HG03354 (cell line): ENCODE results near the gene AMIGO1.
A peak's percentile ranks its signal among the peaks of the same experiment; 100 is the strongest.

Source experiments
- ATAC-seq: cut with Tn5 transposase; IDR thresholded peaks from one replicate; pipeline ENCODE4 v1.9.1; 2021; ENCODE audit warnings: mild to moderate bottlenecking; ENCODE audit not compliant: unreplicated experiment, poor library complexity, severe bottlenecking

AMIGO1 gene

DNA sequence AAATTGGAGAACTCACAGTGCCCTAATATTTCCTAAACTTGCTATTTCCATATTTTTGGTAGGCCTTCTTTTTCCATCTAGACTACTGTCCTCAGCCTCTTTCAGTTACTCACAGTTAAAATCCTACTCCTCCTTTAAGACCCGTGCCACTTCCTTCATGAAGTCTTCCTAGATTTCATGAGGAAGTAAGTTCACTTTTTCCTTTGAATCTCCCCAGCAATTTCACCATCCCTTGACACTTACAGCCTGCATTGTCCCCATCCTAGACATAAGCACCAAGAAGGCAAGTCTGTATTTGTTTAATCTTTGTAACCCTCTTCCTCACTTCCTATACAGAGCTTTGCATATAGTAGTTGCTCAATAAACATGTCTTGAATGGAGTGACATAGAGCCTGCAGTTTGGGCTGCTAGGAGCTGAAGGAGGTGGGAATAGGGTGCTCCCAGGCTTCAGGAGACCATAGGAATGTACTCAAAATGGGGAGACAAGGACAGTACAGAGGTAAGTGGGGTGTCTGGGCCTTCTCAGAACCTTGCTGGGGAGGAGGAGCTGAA, 24.9 kb upstream of the AMIGO1 start:
- ATAC-seq = no peak

DNA sequence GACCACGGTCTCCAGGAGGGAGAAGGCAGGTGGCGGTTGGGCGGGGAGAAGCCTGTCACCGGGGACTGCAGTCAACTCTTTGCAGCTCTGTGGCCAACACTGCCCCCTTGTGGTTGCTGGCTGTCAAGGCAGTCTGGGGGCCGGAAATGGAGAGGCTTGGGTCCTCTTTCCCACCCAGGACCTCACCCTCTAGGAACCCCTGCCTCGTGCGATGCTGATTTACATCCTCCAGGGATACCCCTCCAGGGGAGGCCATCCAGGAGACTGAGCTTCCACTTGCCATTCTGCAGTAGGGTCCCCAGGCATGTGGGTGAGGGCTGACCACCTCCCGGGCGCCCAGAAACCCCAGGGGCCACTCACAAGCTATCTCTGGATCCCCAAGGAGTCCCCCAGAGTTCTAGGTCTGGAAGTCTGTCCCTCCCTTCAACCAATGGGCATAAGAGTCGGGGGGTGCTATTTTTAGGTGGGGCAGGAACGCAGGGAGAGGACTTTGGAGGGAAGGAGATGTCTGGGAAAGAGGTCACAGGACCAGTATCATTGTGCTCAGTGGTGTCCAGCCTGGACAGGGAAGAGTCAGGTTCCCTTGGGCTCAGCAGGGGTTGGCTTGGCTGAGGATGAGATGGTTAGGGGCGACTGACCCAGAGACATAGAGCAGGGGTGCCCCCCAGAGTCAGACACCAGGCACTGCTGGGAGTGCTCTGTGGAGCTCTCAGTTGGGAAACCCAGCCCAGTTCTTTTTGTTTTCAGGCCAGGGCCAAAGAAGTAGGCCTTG, 23.0 kb upstream of the AMIGO1 start:
- ATAC-seq = peak; percentile 76

DNA sequence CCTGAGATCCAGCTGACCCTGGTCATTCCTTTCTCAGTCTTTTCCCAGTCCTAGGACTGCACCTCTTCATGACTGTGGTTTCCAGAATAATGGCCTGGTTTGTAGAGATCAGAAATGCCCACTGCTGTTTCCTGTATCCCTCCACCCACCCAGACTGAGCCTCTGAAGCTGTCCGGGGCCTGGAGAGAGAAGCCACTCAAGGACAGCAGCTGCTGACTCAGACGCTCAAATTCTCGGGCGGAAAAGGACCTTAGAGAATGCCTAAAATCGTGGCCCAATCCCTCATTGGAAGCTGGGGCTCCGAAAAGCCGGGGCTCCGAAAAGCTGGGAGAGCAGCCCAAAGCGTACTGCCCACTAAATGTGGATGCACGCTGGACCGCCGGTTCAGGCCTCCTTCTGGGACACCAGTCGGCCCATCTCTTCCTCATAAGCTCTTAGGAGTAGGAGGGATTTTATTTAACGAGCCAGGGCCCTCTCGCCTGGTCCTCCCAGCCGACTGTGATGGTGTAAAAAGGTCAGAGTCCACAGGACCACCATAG, 22.4 kb upstream of the AMIGO1 start:
- ATAC-seq = no peak

DNA sequence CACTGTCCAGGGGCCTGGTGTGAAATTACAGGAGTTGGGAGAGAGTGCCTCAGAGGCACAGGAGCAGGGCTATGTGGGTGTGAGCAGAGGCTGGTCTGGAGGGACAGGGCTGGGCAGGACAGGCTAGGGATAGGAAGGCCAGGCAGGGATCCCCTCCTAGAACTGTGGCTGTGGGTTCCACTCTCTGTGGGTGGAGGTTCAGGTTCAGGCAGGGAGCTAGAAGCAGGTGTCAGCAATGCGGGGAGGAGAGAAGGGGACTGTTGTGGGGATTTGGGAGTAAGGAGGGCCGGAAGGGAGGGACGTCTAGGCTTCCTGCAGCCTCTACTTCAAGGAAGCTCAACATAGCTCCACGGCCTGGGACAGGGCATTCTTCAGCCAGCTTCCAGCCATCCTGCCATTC, 21.9 kb upstream of the AMIGO1 start:
- no peak for ATAC-seq

DNA sequence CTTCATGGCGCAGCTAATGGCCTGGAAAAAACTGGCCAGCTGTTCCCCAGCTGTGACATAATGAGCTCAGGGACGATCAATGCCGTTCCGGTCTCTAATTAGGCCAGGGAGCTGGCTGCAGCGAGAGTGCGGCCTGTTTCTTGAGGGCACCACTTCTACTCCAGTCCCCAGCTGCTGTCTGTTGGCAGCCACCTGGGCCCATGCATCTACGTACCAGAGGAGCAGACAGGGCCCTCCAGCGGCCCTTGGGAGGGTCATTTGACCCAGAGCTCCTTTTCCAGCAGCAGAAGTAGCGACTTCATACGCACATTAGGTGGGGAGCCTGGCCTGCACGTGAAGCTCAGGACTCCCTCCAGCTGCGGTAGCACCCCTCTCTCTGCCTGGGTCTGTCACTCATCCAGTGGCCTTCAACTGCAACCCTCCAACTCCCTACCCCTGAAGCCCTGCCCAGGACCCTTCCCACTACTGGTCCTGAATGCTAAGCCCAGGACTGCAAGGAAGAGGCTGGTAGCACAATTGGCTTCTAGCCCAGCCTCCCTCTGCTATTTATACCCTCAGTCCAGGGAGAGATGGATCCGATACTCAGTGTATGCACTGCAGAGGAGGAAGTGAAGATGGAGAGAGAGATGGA, 21.0 kb upstream of the AMIGO1 start:
- ATAC-seq = no peak

DNA sequence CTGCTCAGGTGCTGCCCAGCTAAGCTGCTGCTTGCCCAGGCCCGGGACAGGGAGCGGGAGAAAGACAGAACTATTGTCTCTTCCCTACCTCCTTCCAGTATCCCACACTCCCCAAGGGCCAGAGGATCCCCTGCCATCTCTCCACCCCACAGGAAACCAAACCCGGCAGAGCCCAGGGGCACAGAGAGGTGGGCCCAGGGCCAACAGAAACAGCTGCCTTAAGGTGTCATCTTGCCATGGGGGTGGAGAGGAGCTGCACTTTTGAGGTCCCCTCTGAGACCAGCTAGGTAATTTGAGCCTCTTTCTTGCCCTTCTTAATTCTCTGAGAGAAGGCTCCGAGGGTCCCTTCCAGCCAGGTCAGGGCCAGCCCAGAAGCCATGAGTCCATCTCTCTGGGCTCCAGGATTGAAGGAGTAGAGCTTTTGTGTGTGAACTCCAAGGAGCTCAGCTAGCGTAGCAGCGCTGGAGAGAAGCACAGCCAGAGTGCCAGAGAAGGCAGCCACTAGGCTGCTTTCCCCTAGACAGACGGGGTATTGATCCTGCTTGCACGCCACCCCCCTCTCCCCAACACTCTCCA, 20.4 kb upstream of the AMIGO1 start:
- no peak for ATAC-seq

DNA sequence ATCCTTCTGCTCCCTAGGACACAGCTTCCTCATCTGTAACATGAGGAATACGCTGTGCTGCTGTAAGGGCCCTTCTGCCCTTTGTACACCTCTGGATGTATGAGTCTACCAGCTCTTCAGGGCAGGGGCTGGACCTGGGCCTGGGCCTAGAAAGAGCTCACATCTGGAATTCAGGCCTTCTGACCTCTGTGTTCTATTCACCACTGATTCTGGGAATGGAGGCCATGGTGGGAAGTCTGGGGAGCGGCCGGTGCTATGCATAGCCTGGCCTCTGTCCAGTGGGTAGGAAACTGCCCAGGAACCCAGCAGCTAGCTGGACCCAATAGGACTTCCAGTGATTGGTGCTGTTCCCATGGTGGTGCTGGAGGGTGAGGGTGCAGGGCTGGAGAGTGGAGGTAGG, 19.2 kb upstream of the AMIGO1 start:
- ATAC-seq = no peak

DNA sequence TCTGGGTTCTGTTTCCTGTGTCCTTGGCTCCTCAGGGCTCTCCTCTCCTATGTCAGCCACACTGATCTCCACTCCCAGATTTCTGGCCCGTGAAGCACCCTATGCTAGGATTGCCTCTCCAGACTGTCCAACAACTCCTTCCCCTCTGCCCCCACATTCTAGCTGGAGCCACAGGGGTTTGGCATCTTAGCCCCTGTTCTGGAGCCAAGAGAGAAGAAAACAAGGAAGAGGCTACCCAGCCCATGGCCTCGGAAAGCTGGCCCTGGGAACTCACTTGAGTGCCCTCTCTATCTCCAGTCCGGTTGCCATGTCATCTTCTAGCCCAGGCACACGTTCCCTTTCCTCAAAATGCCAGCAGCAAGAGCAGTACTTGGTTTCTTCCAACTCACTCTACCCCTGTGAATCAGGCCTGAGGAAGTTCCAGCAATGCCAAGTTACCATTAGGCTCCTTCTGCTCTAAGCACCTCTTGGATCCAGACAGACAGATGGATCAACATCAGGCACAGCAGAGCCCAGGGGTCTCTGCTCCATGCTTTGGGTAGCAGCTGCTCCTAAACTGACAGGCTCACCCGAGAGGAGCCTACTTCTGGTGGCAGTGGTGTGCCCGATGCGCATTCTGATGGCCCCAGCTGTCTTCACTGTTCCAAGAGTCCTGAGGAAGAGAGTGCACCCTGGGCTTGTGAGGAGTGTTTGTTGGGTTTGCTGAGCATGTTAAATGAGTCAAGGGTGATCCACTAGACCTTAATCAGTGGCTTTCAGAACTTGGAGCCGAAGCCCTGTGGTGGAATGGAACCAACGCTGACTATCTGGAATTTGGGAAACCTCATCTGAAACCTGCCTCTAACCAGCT, 18.5 kb upstream of the AMIGO1 start:
- no peak for ATAC-seq

DNA sequence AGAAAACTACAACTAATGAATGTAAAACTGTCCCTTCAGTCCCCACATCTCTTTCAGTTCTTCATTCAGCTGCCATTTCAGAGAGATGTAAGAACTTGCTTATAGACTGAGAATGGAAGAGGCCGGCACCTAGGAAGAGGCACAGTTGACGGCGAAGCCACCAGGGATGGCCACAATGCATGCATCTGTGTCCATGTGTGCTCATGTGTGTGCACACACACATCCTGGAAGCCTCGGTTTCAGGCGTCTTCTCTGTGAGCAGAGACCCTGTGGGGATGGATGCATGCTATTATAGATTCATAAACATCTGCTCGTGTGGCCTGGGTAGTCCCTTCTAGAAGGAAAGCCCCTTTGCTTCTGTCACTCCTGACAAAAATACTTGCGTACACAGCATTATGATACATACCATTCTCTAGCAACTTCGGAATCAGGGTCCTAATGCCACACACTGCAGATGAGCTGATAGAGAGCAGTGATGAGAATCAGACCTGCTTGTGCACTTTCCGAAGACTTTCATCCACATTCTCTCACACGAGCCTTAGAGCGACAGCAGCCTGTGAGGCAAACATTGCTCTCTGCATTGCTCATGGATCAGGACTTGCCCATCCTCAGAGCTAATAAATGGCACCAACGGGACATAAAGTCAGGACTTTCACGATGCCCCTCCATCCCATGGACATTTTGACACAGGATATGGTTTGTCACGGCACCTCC, 17.7 kb upstream of the AMIGO1 start:
- no peak for ATAC-seq

DNA sequence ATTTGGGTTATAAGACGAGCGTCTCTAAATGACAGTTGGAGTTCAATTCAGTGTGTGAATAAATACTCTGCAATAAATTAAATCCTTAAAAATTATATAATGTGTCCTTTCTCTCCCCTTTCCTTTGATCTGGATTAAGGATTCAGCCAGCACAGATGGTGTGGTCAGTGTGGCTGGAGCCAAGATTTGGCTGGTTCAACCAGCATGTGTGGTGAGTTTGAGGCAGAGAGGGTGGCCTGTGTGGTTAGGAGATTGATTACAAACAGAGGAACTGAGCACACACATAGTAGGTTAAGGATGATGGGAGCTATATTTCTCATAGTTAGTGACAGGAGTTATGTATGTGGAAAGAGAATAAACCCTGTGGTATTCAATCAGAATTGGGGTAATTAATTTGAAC, 14.2 kb upstream of the AMIGO1 start:
- no peak for ATAC-seq

DNA sequence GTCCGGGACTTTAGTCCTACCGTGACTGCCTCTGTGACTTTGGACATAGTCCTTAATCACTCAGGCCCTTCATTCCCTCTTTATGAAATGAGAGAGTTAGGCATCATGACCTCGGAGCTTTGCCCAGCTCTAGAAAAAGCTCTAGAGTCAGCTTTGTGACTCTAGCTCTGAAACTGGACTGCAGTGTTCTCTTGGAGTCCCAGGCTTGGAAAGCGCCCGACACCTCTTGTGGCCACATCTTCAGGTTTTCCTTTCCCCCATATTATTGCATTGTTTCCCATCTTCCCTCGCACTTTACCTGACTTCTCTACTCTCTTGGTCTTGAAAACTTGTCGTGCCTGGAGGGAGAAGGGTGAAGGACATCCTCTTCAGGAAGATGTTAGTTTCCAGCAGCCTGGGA, 12.5 kb upstream of the AMIGO1 start:
- no peak for ATAC-seq

DNA sequence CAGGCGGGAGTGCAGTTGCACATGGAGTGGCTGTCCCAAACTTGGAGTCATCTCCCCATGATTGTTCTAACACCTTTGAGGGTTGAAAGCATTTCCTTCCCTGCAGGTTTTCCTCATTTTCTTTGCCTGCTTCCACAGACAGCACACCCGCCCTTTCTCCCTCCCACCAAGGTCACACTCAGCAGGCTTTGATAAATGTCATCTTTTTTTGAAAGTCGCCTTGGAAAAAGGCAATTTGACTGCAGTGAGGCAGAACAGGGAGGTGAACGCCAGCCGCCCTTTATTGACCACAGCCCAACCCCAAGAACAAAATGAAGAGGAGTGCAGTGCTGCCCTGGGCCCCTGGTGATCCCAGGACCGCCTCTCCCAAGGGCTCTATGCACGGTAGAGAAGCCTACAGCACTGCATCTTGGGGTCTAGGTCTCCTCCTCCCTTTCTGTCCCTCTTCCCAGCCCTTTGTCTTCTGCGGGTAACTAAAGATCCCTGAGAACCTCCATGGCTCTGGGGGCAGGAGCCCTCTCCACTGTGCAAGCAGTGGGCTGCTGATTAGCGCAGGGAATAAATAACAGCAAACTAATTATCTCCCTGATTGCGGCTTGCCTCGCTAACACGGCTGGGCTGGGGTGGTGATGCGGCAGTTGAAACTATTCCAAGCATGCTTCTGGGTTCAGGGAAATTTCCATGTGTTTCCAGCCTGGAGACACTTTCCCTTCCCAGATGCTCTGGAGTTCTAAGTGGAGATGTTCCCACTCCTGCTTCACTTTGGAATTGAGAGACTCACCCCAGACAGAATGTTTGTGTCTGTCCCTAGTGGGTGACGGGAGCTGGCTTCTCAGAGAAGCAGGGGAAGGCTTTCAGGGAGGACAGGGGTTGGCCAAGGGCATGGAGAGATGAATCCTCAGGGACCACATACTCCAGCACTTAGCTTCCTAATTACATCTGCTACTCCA, 11.8 kb upstream of the AMIGO1 start:
- ATAC-seq = no peak

DNA sequence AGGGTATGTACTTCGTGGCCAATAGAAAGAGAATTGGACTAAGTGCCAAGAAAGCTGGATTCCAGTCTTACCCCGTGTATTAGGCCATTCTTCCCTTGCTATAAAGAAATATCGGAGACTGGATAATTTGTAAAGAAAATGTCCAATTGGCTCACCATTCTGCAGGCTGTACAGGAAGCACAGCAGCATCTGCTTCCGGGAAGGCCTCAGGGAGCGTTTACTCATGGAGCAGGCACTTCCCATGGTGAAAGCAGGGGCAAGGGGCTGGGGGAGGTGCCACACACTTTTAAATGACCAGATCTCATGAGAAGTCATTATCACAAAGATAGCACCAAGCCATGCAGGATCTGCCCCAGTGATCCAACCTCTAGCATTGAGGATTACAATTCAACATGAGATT, 7.8 kb upstream of the AMIGO1 start:
- no peak for ATAC-seq

DNA sequence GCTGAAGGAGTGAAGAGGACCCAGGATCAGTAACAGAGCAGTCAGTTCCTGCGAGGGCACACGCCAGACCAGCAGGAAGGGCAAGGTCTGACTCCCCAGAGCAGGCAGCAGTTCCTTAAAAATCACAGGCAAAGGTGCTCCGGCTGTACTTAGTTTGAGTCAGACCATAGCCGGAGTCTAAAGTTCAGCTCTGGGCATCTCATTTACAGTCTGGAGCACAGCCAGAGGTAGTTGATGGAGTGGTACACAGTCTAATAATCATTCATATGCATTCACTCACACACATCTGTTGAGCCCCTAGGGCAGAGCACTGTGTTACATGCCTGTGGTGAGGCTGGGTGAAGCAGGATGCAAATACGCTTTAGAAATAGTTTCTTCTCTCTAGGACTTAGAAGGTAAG, 7.3 kb upstream of the AMIGO1 start:
- ATAC-seq = no peak

DNA sequence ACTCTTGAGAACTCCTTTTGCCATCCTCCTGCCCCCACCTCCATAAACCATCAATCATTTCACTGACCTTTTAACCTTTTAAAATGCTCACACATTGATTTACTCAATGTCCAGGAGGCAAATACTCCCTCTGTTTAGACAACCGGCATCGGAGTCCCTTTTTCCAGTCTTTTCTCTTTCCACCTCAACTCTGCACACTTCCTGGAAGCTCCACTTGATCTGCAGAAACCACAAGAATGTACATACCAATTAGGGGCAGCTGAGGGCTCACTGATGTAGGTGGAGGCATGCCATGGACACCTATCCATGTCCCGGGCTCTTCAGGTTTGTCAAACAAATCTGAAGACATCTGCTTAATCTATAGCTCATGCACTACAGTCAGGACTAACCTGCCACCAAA, 5.3 kb upstream of the AMIGO1 start:
- no peak for ATAC-seq

DNA sequence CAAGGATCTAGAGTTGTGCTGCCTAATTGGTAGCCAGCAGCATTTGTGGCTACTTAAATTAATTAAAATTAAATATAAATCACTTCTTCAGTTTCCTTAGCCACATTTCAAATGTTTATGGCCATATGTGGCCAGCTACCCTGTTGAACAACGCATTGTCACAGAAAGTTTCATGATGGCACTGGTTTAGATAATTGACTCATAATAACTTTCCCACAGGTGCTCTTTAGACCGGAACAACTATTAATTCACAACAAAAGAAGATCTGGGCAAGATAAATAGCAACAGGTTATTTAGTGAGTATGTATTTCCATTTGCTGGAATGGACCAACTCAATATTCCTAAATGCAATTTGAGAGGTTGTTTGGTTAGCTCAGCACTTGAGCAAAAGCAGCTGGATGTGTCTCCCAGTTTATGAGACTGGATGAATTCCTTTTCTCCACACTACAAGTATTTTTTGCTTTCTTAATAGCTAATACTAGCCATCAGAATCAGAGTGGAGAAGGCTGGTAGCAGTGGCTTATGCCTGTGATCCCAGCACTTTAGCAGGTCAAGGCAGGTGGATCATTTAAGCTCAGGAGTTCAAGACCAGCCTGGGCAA, 3.7 kb upstream of the AMIGO1 start:
- ATAC-seq = no peak

DNA sequence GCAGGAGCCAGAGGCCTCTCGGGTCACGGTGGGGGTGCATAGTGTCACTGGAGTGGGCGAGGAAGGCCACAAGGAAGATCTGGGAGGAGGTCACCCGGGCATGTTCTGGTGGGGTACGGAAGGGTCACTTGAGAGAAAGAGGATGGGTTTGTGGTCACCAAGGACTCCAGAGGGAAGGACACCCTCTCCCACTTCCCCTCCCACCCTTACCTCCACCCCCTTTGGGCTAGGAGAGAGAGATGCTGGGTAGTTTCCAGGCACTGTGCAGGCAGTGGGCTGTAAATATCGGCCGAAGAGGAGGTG, 703 bp downstream of the AMIGO1 start:
- ATAC-seq = no peak
